ENCODE results near the gene TOPORS. TPM values are rescaled to one million over a fixed set of nuclear protein-coding genes. Genes with fewer than 3 reads are reported as not detected.

TOPORS gene
- polyA plus RNA-seq, 2 donors, result 5.7 to 6.5 TPM

Other genes starting within 250 kb of the TOPORS start
- 10 to 100 TPM in 1 of 2 donors, 1 to 10 TPM in 1; 4.7 to 12.9 TPM for gene ACO1, start 167.9 kb downstream of the TOPORS start, polyA plus RNA-seq
- gene RIGI, start 26.4 kb downstream of the TOPORS start, polyA plus RNA-seq, result 1 to 10 TPM; 4.5 to 4.7 TPM
- gene SMIM27, start 259 bp downstream of the TOPORS start, polyA plus RNA-seq, result 1 to 10 TPM; 4.4 to 5.4 TPM
- 10 to 100 TPM; 26.2 to 37.4 TPM for gene NDUFB6, start 20.6 kb upstream of the TOPORS start, polyA plus RNA-seq
- not detected for gene TAF1L, start 83.1 kb upstream of the TOPORS start, polyA plus RNA-seq
- gene TMEM215, start 231.0 kb upstream of the TOPORS start, polyA plus RNA-seq, result not detected

Data from esophagus (tissue), 2 donors.